HEK293T (cell line): ENCODE measurements around the gene LRP5.

Experiments used
- CTCF ChIA-PET: fragments of 350-600 bp; formaldehyde crosslinking; extraction: SDS; loops from one replicate; lab custom pipeline; 2021; ENCODE audit warnings: antibody characterized with exemption, inconsistent platforms; lab: Yijun Ruan, JAX
- POLR2A ChIA-PET: fragments of 350-600 bp; formaldehyde crosslinking; extraction: SDS; loops from one replicate; lab custom pipeline; 2020; ENCODE audit warnings: antibody characterized with exemption, inconsistent platforms; lab: Yijun Ruan, JAX
- DNase-seq: peaks from one replicate; pipeline ENCODE4 v3.0.0; 2012; ENCODE audit warnings: mixed read lengths; ENCODE audit errors: extremely low spot score
- ARNT ChIP-seq: fragments of 450-650 bp; IDR thresholded peaks from 2 replicates; pipeline ENCODE4 v1.6.1; 2017; ENCODE audit warnings: mild to moderate bottlenecking
- BHLHE40 ChIP-seq: fragments of 450-650 bp; IDR thresholded peaks from 2 replicates; pipeline ENCODE4 v1.6.1; 2016; ENCODE audit warnings: mild to moderate bottlenecking, moderate library complexity, borderline replicate concordance
- CTBP1 ChIP-seq: fragments of 450-650 bp; IDR thresholded peaks from 2 replicates; pipeline ENCODE4 v1.6.1; 2016; ENCODE audit warnings: borderline replicate concordance
- ELF4 ChIP-seq: fragments of 450-650 bp; IDR thresholded peaks from 2 replicates; pipeline ENCODE4 v1.6.1; 2017; ENCODE audit warnings: antibody characterized with exemption
- FOXA1 ChIP-seq: fragments of 450-650 bp; IDR thresholded peaks from 2 replicates; pipeline ENCODE4 v1.6.1; 2016; ENCODE audit warnings: mild to moderate bottlenecking
- FOXK2 ChIP-seq: fragments of 450-650 bp; IDR thresholded peaks from 2 replicates; pipeline ENCODE4 v1.6.1; 2016; ENCODE audit warnings: mild to moderate bottlenecking
- FOXM1 ChIP-seq: fragments of 450-650 bp; IDR thresholded peaks from 2 replicates; pipeline ENCODE4 v1.6.1; 2017; ENCODE audit warnings: mild to moderate bottlenecking, borderline replicate concordance
- HDGF ChIP-seq: fragments of 450-650 bp; IDR thresholded peaks from 2 replicates; pipeline ENCODE4 v1.6.1; 2017; ENCODE audit warnings: antibody characterized with exemption, borderline replicate concordance
- L3MBTL2 ChIP-seq: fragments of 450-650 bp; conservative IDR thresholded peaks from 2 replicates; pipeline ENCODE4 v1.6.1; 2016; ENCODE audit warnings: mild to moderate bottlenecking
- LEF1 ChIP-seq: fragments of 450-650 bp; IDR thresholded peaks from 2 replicates; pipeline ENCODE4 v1.6.1; 2017; ENCODE audit warnings: mild to moderate bottlenecking, borderline replicate concordance
- NFRKB ChIP-seq: fragments of 450-650 bp; IDR thresholded peaks from 2 replicates; pipeline ENCODE4 v1.6.1; 2016; ENCODE audit warnings: mild to moderate bottlenecking, moderate library complexity
- PKNOX1 ChIP-seq: fragments of 450-650 bp; IDR thresholded peaks from 2 replicates; pipeline ENCODE4 v1.6.1; 2016
- SP1 ChIP-seq: fragments of 450-650 bp; IDR thresholded peaks from 2 replicates; pipeline ENCODE4 v1.6.1; 2017
- SUZ12 ChIP-seq: fragments of 450-650 bp; IDR thresholded peaks from 2 replicates; pipeline ENCODE4 v1.6.1; 2016; ENCODE audit warnings: mild to moderate bottlenecking
- TARDBP ChIP-seq: fragments of 450-650 bp; IDR thresholded peaks from 2 replicates; pipeline ENCODE4 v1.6.1; 2016
- ZNF384 ChIP-seq: fragments of 450-650 bp; IDR thresholded peaks from 2 replicates; pipeline ENCODE4 v1.6.1; 2016

LRP5 gene

DNA sequence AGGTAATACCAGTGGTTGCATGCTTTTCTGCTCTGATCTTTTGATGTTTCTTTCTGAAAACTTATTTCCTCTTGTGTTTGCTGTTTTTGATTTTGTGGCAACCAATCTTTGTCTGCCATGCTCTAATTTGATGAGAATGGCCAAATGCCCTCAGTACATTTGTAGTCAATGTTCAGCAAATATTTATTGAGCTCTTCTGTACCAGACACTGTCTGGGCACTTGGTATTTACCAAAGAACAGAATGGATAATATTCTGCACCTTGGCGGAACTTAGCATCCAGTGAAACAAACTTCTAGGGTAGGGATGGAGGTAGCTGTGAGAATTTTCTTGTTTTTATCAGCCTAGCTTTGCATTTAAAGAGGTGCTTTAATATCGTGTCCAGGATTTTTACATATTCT lies 167.8 kb downstream of the LRP5 start:
- POLR2A ChIA-PET, result no interaction called here
- TF ChIP-seq NFRKB (no peak), HDGF (no peak), PKNOX1 (no peak), ARNT (no peak), L3MBTL2 (no peak)
- CTCF ChIA-PET, result interaction anchor here (0.6 kb wide), 1 partner anchor 9 kb away, joined by 9 read pairs; no protein-coding TSS in a partner anchor
- DNase-seq, result no peak

- DNase-seq, result no peak
- ChIA-PET POLR2A (no interaction called here), CTCF (no interaction called here)
- TF ChIP-seq SP1, result no peak
- TF ChIP-seq PKNOX1, result no peak
- no peak for TF ChIP-seq SUZ12
- no peak for TF ChIP-seq ELF4
- no peak for TF ChIP-seq LEF1
- no peak for TF ChIP-seq L3MBTL2
- no peak for TF ChIP-seq FOXK2
- no peak for TF ChIP-seq HDGF
- no peak for TF ChIP-seq FOXA1
- TF ChIP-seq TARDBP, result no peak
- no peak for TF ChIP-seq FOXM1
- no peak for TF ChIP-seq BHLHE40
- TF ChIP-seq ZNF384, result no peak
- TF ChIP-seq ARNT, result no peak
- TF ChIP-seq CTBP1, result no peak
- no peak for TF ChIP-seq NFRKB
Measured at GRCh38 chr11:68480852-68481510, 168.6 kb downstream of the LRP5 start.

GRCh38 chr11:68481579-68482240 lies 169.3 kb downstream of the LRP5 start:
- TF ChIP-seq ARNT, result no peak
- no peak for TF ChIP-seq PKNOX1
- TF ChIP-seq CTBP1, result no peak
- no peak for TF ChIP-seq HDGF
- no peak for TF ChIP-seq TARDBP
- TF ChIP-seq BHLHE40, result no peak
- TF ChIP-seq ZNF384, result no peak
- TF ChIP-seq ELF4, result no peak
- no peak for TF ChIP-seq FOXM1
- TF ChIP-seq L3MBTL2, result no peak
- no peak for TF ChIP-seq SUZ12
- TF ChIP-seq FOXA1, result no peak
- no peak for DNase-seq
- CTCF ChIA-PET, result no interaction called here
- POLR2A ChIA-PET, result no interaction called here

DNA sequence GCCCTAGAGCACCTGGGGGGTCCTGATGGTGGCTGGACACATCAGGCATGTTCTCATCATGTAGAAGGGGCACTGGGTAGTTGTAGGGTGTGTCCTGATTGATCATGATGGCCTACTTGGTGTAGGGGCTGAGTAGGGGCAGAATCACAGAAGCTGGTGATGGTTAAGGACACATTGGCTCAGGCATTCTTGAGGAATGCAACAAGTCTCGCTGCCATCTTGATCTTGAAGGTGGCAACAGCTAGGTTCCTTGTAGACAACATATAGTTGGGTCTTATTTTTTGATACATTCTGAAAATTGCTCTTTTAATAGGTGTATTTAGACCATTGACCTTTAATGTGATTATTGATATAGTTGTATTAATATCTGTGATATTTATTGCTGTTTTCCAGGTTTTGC lies 176.2 kb downstream of the LRP5 start:
- TF ChIP-seq FOXK2 (no peak), TARDBP (no peak), PKNOX1 (no peak), HDGF (no peak), ARNT (no peak), L3MBTL2 (no peak), CTBP1 (no peak), NFRKB (no peak), BHLHE40 (no peak), ZNF384 (no peak), LEF1 (no peak), FOXM1 (no peak), FOXA1 (no peak), SP1 (no peak), ELF4 (no peak), SUZ12 (no peak)
- CTCF ChIA-PET, result no interaction called here
- POLR2A ChIA-PET, result no interaction called here
- no peak for DNase-seq

GRCh38 chr11:68495220-68495729 lies 182.9 kb downstream of the LRP5 start:
- CTCF ChIA-PET, result no interaction called here
- POLR2A ChIA-PET, result no interaction called here
- no peak for DNase-seq

More at GRCh38 chr11:68495220-68495729, 182.9 kb downstream of the LRP5 start:
- TF ChIP-seq PKNOX1 (0 out of 2 replicates have a peak, but pooled peaks have one; percentile 17), HDGF (no peak)
